CD14-positive monocyte (primary cell): ENCODE measurements around the gene FNDC3A. TPM values are rescaled to one million over a fixed set of nuclear protein-coding genes. Genes with fewer than 3 reads are reported as not detected.
"Not testable (repeated sequence)": the region's sequence is repeated elsewhere in the genome, so short reads cannot be mapped to it uniquely, and the experiment has no call there.

Experiments
- DNase-seq, 3 donors: peaks; one replicate each; pipeline ENCODE4 v3.0.0-alpha.2; 2011 to 2022
- H2AFZ ChIP-seq: 2 replicates; pipeline ENCODE4 v1.6.0; 2012; ENCODE audit warnings: mild to moderate bottlenecking, low read depth, low read length, inconsistent platforms; ENCODE audit not compliant: insufficient read depth, poor library complexity, severe bottlenecking
- H3K27ac ChIP-seq, 2 donors: 1 replicate in 1 of 2; 2 replicates in 1 of 2; pipeline ENCODE4 v1.5.1; 2012 to 2013; ENCODE audit warnings: low read length in 2 of 2, control low read depth in 1 of 2, inconsistent platforms in 1 of 2, low read depth in 1 of 2, mild to moderate bottlenecking in 1 of 2
- H3K27me3 ChIP-seq, 2 donors: one replicate each; pipeline versions ENCODE4 v1.6.0 to v1.6.1; 2011 to 2013; ENCODE audit warnings: low read length in 2 of 2; ENCODE audit not compliant: control insufficient read depth in 2 of 2, insufficient read depth in 2 of 2
- H3K36me3 ChIP-seq, 2 donors: replicated peaks in 1 of 2; 1 replicate in 1 of 2; 2 replicates in 1 of 2; pipeline versions ENCODE4 v1.5.1 to v1.6.1; 2012 to 2013; ENCODE audit warnings: low read length in 2 of 2, control low read depth in 1 of 2, inconsistent platforms in 1 of 2, mild to moderate bottlenecking in 1 of 2; ENCODE audit not compliant: insufficient read depth in 2 of 2, control insufficient read depth in 1 of 2
- H3K4me1 ChIP-seq, 2 donors: 1 replicate in 1 of 2; 2 replicates in 1 of 2; pipeline versions ENCODE4 v1.5.1 to v1.6.1; 2012 to 2013; ENCODE audit warnings: low read length in 2 of 2, control low read depth in 1 of 2, inconsistent platforms in 1 of 2, mild to moderate bottlenecking in 1 of 2, moderate library complexity in 1 of 2; ENCODE audit not compliant: insufficient read depth in 2 of 2, control insufficient read depth in 1 of 2
- H3K4me2 ChIP-seq: replicated peaks from 2 replicates; pipeline ENCODE3; 2012; ENCODE audit warnings: low read length, moderate library complexity, mild to moderate bottlenecking; ENCODE audit not compliant: poor library complexity, severe bottlenecking; ENCODE audit errors: extremely low read depth
- H3K4me3 ChIP-seq, 3 experiments: fragments of 200-600 bp in 1 of 3; sonication (generic) in 1 of 3; replicated peaks in 1 of 3; 1 replicate in 2 of 3; 2 replicates in 1 of 3; pipeline ENCODE4 v1.5.1; 2011 to 2013; ENCODE audit warnings: low read length in 3 of 3, mild to moderate bottlenecking in 3 of 3, control low read depth in 2 of 3, low read depth in 2 of 3, inconsistent platforms in 1 of 3, moderate library complexity in 1 of 3
- H3K79me2 ChIP-seq: 2 replicates; pipeline ENCODE4 v1.6.0; 2012; ENCODE audit warnings: mild to moderate bottlenecking, control low read depth, inconsistent platforms, low read length, moderate library complexity; ENCODE audit not compliant: insufficient read depth
- H3K9ac ChIP-seq: 2 replicates; pipeline ENCODE4 v1.6.0; 2017; ENCODE audit warnings: low read length, mild to moderate bottlenecking; ENCODE audit not compliant: insufficient read depth, poor library complexity, severe bottlenecking
- H3K9me3 ChIP-seq, 2 donors: replicated peaks in 1 of 2; 1 replicate in 1 of 2; 2 replicates in 1 of 2; pipeline versions ENCODE4 v1.5.1 to v1.6.1; 2012 to 2013; ENCODE audit warnings: low read length in 2 of 2, control low read depth in 1 of 2; ENCODE audit not compliant: control insufficient read depth in 1 of 2, insufficient read depth in 1 of 2
- H4K20me1 ChIP-seq: 2 replicates; pipeline ENCODE4 v1.6.0; 2012; ENCODE audit warnings: mild to moderate bottlenecking, low read length, control low read depth, moderate library complexity; ENCODE audit not compliant: insufficient read depth
- H3K27ac Mint-ChIP-seq, 7 donors: one replicate each; pipeline ENCODE4 v1.8.0; 2020; ENCODE audit warnings: mild to moderate bottlenecking in 7 of 7, mixed read lengths in 7 of 7, moderate library complexity in 6 of 7, inconsistent platforms in 2 of 7
- H3K27me3 Mint-ChIP-seq, 3 donors: one replicate each; pipeline ENCODE4 v1.8.0; 2021 to 2022; ENCODE audit warnings: low read depth in 3 of 3, mild to moderate bottlenecking in 3 of 3, mixed read lengths in 3 of 3, moderate library complexity in 3 of 3, inconsistent platforms in 1 of 3
- H3K36me3 Mint-ChIP-seq, 2 donors: one replicate each; pipeline ENCODE4 v1.8.0; 2020; ENCODE audit warnings: mixed read lengths in 2 of 2, inconsistent platforms in 1 of 2, mild to moderate bottlenecking in 1 of 2
- H3K4me1 Mint-ChIP-seq: one replicate; pipeline ENCODE4 v1.8.0; 2020; ENCODE audit warnings: mild to moderate bottlenecking, mixed read lengths
- H3K4me3 Mint-ChIP-seq, 2 donors: one replicate each; pipeline ENCODE4 v1.8.0; 2020; ENCODE audit warnings: mild to moderate bottlenecking in 2 of 2, mixed read lengths in 2 of 2, moderate library complexity in 1 of 2
- H3K9me3 Mint-ChIP-seq, 7 donors: one replicate each; pipeline ENCODE4 v1.8.0; 2020 to 2022; ENCODE audit warnings: mixed read lengths in 7 of 7, mild to moderate bottlenecking in 6 of 7, moderate library complexity in 6 of 7, inconsistent platforms in 2 of 7
- CTCF ChIP-seq: fragments of 200-600 bp; IDR thresholded peaks from one replicate; pipeline ENCODE4 v1.8.0; 2022; ENCODE audit warnings: antibody characterized with exemption, mild to moderate bottlenecking
- WGBS: methylation state at CpG from one replicate; pipeline ENCODE4 v1.1.5; 2013; ENCODE audit warnings: missing lambda C conversion rate; ENCODE audit not compliant: insufficient coverage; 5-methylcytosine and 5-hydroxymethylcytosine counted together
- intact Hi-C, 2 donors: fragments of 100-400 bp; cut with micrococcal nuclease; formaldehyde crosslinking; loops; one replicate each; pipeline versions ENCODE4 v1.15.0 to v1.15.1; 2023
- polyA plus RNA-seq, 3 donors: library from polyadenylated mRNA; depleted of rRNA in 1 of 3; unstranded in 2 of 3; stranded (reverse) in 1 of 3; fragments of 300-500 nt in 2 of 3; fragments of >200 nt in 1 of 3; fragmentation: Illumina TruSeq in 2 of 3; gene quantifications; 1 replicate in 2 of 3; 2 replicates in 1 of 3; pipeline ENCODE4 v1.2.3, GENCODE V29; 2012 to 2021

The FNDC3A gene
- polyA plus RNA-seq, 3 donors, result 8.3 to 27.0 (median 12.0) TPM

DNA sequence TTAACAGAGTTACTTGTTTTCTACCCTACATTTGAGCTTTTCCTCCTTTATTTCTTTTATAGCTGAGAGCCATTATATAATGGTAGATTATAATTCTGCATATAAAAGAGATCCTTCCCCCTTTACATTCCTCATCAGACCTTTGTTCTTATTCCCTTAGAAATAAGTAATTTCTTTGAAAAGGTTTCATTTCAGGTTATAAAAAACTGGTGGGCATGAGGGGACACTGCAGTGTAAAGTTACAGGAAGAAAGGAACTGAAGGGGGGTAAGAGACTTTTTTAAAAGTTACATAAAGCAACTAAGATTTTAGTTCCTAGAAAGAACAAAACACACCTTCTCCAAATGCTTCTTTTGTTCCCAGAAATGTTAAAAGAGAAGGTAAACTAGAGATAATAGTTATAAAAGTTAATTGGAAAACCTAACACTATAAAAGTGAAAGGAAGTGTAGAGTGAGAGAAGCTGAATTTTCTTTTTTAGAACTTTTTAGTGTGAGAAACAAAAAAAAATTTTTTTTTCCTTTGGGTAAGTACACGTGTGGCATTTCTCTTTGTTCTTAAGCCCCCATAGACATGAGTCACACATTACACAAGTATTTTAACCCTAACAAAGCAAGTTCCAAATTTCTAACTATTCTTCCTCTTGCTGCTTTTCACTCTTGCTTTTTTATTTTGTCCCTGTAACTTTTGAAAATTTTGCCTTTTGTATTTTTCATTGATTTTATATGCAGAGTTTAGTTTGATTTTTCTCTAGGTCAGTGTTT lies 138.0 kb downstream of the FNDC3A start:
- peak overlapping the region; percentile 11 for H3K4me2 ChIP-seq
- peak overlapping the region in 1 of 2 donors; percentile 34 for H3K27ac ChIP-seq
- peaks cover 0 to 3% (median 0%) of the 10 kb centered on the region in 7 donors for H3K9me3 Mint-ChIP-seq
- WGBS, result no CpG with 5 or more reads among the region's 1 CpG
- H3K4me3 Mint-ChIP-seq, result peak overlapping the region in 1 of 2 donors; percentile 9
- no peak overlapping the region for H2AFZ ChIP-seq
- no peak for TF ChIP-seq CTCF
- H3K27me3 ChIP-seq, result no peaks in the 10 kb centered on the region
- peaks cover 78% of the 10 kb centered on the region for H3K79me2 ChIP-seq
- peaks cover 31 to 34% of the 10 kb centered on the region in 2 donors for H3K4me1 ChIP-seq
- peaks cover 26% of the 10 kb centered on the region for H3K4me1 Mint-ChIP-seq
- H4K20me1 ChIP-seq, result peaks cover 6% of the 10 kb centered on the region
- DNase-seq, result peak in 2 of 3 donors; percentile 26 to 48
- intact Hi-C loops, result no loop called here
- peaks cover 38 to 39% of the 10 kb centered on the region in 2 donors for H3K36me3 ChIP-seq
- H3K36me3 Mint-ChIP-seq, result peaks cover 35 to 36% of the 10 kb centered on the region in 2 donors
- H3K27me3 Mint-ChIP-seq, result no peaks in the 10 kb centered on the region
- H3K9me3 ChIP-seq, result peaks cover 0 to under 1% of the 10 kb centered on the region in 2 donors
- no peak overlapping the region for H3K9ac ChIP-seq
- H3K27ac Mint-ChIP-seq, result peak overlapping the region; percentile 51 to 77 (median 71)
- H3K4me3 ChIP-seq, result no peak overlapping the region

DNA sequence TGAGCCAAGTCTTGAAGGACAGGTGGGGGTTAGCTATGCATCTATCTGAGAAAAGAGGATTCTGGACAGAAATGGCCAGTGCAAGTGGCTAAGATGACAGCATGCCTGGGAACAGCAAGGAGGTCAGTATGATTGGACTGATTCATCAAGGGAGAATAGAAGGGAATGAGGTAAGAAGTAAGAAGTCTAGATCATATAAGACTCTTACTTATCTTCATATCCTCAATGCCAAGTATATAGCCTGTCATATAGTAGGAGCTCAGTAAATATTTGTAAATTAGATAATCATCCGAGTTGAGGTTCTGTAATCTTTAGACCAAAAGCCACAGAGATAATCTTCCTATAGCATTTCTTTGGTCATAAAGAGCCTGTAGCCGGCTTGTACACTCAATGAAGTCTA lies 141.2 kb downstream of the FNDC3A start:
- peaks cover 1 to 14% (median 7%) of the 10 kb centered on the region in 7 donors for H3K9me3 Mint-ChIP-seq
- Histone ChIP-seq H3K9ac (no peak overlapping the region), H2AFZ (no peak overlapping the region), H3K9me3 (peaks cover 0 to 4% of the 10 kb centered on the region in 2 donors), H3K4me3 (no peak overlapping the region), H3K79me2 (peaks cover 52% of the 10 kb centered on the region), H3K4me1 (peaks cover 16 to 19% of the 10 kb centered on the region in 2 donors), H3K27me3 (no peaks in the 10 kb centered on the region), H3K4me2 (no peak overlapping the region), H3K36me3 (peaks cover 44 to 49% of the 10 kb centered on the region in 2 donors), H3K27ac (no peak overlapping the region), H4K20me1 (peaks cover 6% of the 10 kb centered on the region)
- peaks cover 51 to 58% of the 10 kb centered on the region in 2 donors for H3K36me3 Mint-ChIP-seq
- H3K4me3 Mint-ChIP-seq, result no peak overlapping the region
- intact Hi-C loops, result no loop called here
- no peak for DNase-seq
- H3K27ac Mint-ChIP-seq, result no peak overlapping the region
- WGBS, result 100% methylated on average over 1 of the region's 2 CpGs
- no peak for TF ChIP-seq CTCF
- H3K4me1 Mint-ChIP-seq, result peaks cover 18% of the 10 kb centered on the region
- no peaks in the 10 kb centered on the region for H3K27me3 Mint-ChIP-seq

GRCh38 chr13:49118455-49118854 lies 142.7 kb downstream of the FNDC3A start:
- peaks cover 44 to 49% of the 10 kb centered on the region in 2 donors for H3K36me3 ChIP-seq
- H3K4me3 ChIP-seq, H2AFZ ChIP-seq, H3K27me3 Mint-ChIP-seq, H3K4me1 ChIP-seq, intact Hi-C loops, H3K9me3 ChIP-seq, H3K27me3 ChIP-seq, H3K27ac ChIP-seq, H3K9ac ChIP-seq, H4K20me1 ChIP-seq, H3K4me2 ChIP-seq, DNase-seq, H3K4me3 Mint-ChIP-seq, H3K4me1 Mint-ChIP-seq: not testable (repeated sequence)
- peaks cover 36% of the 10 kb centered on the region for H3K79me2 ChIP-seq
- WGBS, result no CpG with 5 or more reads among the region's 6 CpGs
- Mint-ChIP-seq H3K27ac (peak overlapping the region in 1 of 7 donors; percentile 56), H3K36me3 (peaks cover 51 to 58% of the 10 kb centered on the region in 2 donors), H3K9me3 (peaks cover 3 to 14% (median 7%) of the 10 kb centered on the region in 7 donors)
